ENCODE measurements around the gene ITGA2B. TPM values are rescaled to one million over a fixed set of nuclear protein-coding genes. Genes with fewer than 3 reads are reported as not detected.

ITGA2B gene
- total and polyA plus RNA-seq, 7 donors = 0.08 to 0.97 (median 0.16) TPM

DNA sequence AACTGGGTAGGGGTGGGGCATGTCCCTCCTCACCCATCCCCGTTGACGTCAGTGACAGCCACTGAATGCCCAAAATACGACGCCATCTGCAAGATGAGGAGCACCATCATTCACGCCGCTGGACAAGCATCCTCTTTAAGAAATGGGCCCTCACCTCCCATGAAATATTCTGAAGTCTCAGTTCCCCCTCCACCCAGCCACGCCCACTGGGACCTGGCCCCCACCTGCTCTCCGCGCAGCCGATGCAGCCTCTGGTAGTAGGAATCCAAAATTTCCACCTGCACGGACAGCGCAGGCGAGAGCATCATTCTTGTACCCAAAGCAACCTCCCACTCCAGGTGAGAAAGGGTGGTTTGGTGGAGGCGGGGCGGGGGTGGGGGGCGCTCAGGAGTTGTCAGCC lies 5.6 kb downstream of the ITGA2B start:
- TF ChIP-seq, protein P1, sequence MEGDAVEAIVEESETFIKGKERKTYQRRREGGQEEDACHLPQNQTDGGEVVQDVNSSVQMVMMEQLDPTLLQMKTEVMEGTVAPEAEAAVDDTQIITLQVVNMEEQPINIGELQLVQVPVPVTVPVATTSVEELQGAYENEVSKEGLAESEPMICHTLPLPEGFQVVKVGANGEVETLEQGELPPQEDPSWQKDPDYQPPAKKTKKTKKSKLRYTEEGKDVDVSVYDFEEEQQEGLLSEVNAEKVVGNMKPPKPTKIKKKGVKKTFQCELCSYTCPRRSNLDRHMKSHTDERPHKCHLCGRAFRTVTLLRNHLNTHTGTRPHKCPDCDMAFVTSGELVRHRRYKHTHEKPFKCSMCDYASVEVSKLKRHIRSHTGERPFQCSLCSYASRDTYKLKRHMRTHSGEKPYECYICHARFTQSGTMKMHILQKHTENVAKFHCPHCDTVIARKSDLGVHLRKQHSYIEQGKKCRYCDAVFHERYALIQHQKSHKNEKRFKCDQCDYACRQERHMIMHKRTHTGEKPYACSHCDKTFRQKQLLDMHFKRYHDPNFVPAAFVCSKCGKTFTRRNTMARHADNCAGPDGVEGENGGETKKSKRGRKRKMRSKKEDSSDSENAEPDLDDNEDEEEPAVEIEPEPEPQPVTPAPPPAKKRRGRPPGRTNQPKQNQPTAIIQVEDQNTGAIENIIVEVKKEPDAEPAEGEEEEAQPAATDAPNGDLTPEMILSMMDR (IDR thresholded peaks at IDR 0.05) = no peak
- H3K4me1 ChIP-seq = peaks cover 7% of the 10 kb centered on the region
- H3K9me3 ChIP-seq = no peaks in the 10 kb centered on the region
- H3K27me3 ChIP-seq (ENCODE audit: insufficient read depth in 3 of 3, low read length in 2 of 3) = peaks cover 0 to 36% (median 15%) of the 10 kb centered on the region in 3 donors
- 54 to 60% (median 58%) methylated on average over 16 of the region's 16 CpGs for WGBS, 3 donors
- no peak overlapping the region for H3K27ac ChIP-seq
- H3K36me3 ChIP-seq (ENCODE audit: insufficient read depth in 1 of 2, low read depth in 1 of 2) = no peaks in the 10 kb centered on the region
- no peak for DNase-seq
- ATAC-seq = no peak
- intact Hi-C loops (cut with DNase I) = no loop called here
- H3K4me3 ChIP-seq = no peak overlapping the region

DNA sequence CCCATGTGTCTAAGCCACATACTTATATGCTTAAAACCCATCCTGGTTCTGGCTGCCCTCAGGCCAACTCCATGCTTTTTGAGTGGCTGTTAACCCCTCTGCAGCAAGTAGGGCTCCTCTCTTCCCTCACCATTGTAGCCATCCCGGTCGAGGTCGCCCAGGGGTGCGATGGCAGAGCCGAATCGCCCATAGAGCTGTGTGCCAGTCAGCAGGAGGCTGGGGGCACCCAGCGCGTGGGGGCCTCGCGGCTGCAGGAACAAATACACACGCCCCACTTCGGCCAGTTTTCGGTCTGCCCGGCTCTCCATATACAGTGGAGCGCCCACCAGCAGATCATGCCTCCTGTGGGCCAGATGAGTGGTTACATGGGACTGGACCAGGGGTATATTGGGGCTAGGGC lies 6.1 kb downstream of the ITGA2B start:
- H3K4me1 ChIP-seq = peaks cover 7% of the 10 kb centered on the region
- no peaks in the 10 kb centered on the region for H3K9me3 ChIP-seq
- TF ChIP-seq, protein P1 (IDR thresholded peaks at IDR 0.05) = no peak
- DNase-seq (no peak), ATAC-seq (no peak)
- no peak overlapping the region for H3K27ac ChIP-seq
- 89 to 92% (median 92%) methylated on average over 15 of the region's 15 CpGs for WGBS, 3 donors
- H3K4me3 ChIP-seq = no peak overlapping the region
- intact Hi-C loops (cut with DNase I) = no loop called here
- no peaks in the 10 kb centered on the region for H3K36me3 ChIP-seq (ENCODE audit: insufficient read depth in 1 of 2, low read depth in 1 of 2)
- peaks cover 0 to 36% (median 15%) of the 10 kb centered on the region in 3 donors for H3K27me3 ChIP-seq (ENCODE audit: insufficient read depth in 3 of 3, low read length in 2 of 3)

DNA sequence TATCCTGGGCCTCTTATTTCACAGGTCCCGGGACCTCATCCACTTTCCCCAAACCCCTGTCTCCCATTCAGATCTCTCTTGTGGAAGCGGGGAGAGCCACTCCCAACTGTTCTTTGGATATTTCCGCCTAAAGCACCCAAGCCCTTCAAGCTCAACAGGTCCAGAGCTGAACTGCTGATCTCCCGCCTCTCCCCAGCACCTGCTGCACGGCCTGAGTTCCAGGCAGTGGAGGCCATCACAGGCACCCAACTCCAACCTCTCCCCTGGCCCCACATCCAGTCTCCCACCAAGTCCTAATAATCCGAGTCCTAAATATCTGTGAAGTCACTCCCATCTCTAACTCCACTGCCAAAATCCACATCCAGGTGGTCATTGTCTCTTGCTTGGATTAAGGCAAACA lies 6.5 kb downstream of the ITGA2B start:
- ATAC-seq = no peak
- 72 to 78% (median 75%) methylated on average over 6 of the region's 6 CpGs for WGBS, 3 donors
- no peaks in the 10 kb centered on the region for H3K36me3 ChIP-seq (ENCODE audit: insufficient read depth in 1 of 2, low read depth in 1 of 2)
- no peak overlapping the region for H3K4me3 ChIP-seq
- TF ChIP-seq, protein P1 (IDR thresholded peaks at IDR 0.05) = no peak
- H3K4me1 ChIP-seq = peaks cover 7% of the 10 kb centered on the region
- no peak for DNase-seq
- H3K27ac ChIP-seq = no peak overlapping the region
- H3K9me3 ChIP-seq = no peaks in the 10 kb centered on the region
- H3K27me3 ChIP-seq (ENCODE audit: insufficient read depth in 3 of 3, low read length in 2 of 3) = peaks cover 0 to 36% (median 18%) of the 10 kb centered on the region in 3 donors
- intact Hi-C loops (cut with DNase I) = no loop called here

DNA sequence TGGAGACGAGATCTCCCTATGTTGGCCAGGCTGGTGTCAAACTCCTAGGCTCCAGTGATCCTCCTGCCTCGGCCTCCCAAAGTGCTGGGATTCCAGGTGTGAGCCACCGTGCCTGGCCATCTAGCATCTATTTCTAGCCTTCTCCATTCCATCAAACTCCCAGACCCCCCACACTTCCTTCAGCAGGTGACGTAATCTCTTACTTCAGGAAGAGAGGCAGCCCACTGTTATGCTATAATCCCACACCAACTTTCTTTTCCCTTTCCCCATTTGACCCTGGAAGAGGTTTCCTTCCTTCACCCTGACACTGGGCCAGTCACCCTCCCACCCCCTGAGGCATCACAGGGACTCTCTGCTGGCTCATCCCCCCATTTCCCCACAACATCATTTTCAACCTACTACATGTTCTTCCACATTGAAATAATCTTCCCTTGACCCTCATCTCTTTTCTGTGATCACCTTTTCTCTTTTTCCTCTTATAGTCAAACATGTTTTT lies 7.6 kb downstream of the ITGA2B start:
- intact Hi-C loops (cut with DNase I) = no loop called here

More for the DNA sequence above, 7.6 kb downstream of the ITGA2B start:
- H3K9me3 ChIP-seq = no peaks in the 10 kb centered on the region
- no peak for DNase-seq
- TF ChIP-seq, protein P1 (IDR thresholded peaks at IDR 0.05) = no peak
- ATAC-seq = no peak
- H3K27ac ChIP-seq = no peak overlapping the region
- WGBS, 3 donors = 74 to 83% (median 80%) methylated on average over 4 of the region's 4 CpGs
- H3K4me1 ChIP-seq = peaks cover 7% of the 10 kb centered on the region
- no peak overlapping the region for H3K4me3 ChIP-seq
- no peaks in the 10 kb centered on the region for H3K36me3 ChIP-seq (ENCODE audit: insufficient read depth in 1 of 2, low read depth in 1 of 2)
- H3K27me3 ChIP-seq (ENCODE audit: insufficient read depth in 3 of 3, low read length in 2 of 3) = peaks cover 0 to 36% (median 19%) of the 10 kb centered on the region in 3 donors
